ENCODE results near the gene CNKSR3. TPM values are rescaled to one million over a fixed set of nuclear protein-coding genes. Genes with fewer than 3 reads are reported as not detected.

The CNKSR3 gene
- total and polyA plus RNA-seq, 12 donors = 4.2 to 42.2 (median 24.1) TPM

DNA sequence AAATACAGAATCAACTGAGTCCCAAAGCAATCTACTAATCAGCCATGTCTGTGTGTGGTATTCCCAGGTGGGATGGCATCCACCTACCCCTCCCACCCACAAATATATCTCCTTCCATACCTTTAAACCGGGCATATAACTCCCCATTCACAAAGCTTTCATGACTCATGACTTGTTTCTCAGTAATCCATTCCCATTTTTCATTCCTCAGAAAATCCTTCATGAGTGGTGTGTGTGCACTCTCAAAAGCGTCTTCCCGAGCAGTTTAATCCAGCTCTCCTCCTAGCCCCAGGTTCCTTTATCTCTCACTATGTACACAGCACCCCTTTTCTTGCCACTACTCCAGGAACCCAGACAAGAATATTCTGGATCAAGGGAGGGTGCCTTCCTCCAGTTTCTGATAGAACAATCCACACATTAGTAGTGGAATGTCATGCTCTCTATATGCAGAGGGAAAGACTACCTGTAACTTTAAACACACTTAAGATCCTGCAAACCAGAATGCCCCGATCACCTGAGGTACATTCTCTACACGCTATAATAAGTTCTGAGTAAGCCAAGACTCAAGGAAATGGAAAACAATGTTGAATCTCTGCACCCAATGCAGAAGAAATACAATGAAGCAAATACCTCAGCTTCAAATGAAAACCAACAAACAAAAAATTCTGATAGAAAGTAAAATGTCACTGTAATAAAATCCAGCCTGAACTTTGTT, 98.2 kb downstream of the CNKSR3 start:
- ATAC-seq (no peak), DNase-seq (no peak)
- no peaks in the 10 kb centered on the region for H3K9me3 ChIP-seq
- H3K27ac ChIP-seq = peak overlapping the region in 5 of 10 donors; percentile 1 to 92 (median 90)
- H3K36me3 ChIP-seq = peaks cover 0 to 41% (median 0%) of the 10 kb centered on the region in 9 donors
- intact Hi-C loops (cut with DNase I) = loop anchor here in 4 of 10 donors (5.0 to 10.0 kb wide), 3 partner anchors 95 to 203 kb away; partner anchors contain the start of gene CNKSR3 (in 1 of the 4)
- no peaks in the 10 kb centered on the region for H3K27me3 ChIP-seq
- H3K4me3 ChIP-seq = no peak overlapping the region
- TF ChIP-seq, protein P1, sequence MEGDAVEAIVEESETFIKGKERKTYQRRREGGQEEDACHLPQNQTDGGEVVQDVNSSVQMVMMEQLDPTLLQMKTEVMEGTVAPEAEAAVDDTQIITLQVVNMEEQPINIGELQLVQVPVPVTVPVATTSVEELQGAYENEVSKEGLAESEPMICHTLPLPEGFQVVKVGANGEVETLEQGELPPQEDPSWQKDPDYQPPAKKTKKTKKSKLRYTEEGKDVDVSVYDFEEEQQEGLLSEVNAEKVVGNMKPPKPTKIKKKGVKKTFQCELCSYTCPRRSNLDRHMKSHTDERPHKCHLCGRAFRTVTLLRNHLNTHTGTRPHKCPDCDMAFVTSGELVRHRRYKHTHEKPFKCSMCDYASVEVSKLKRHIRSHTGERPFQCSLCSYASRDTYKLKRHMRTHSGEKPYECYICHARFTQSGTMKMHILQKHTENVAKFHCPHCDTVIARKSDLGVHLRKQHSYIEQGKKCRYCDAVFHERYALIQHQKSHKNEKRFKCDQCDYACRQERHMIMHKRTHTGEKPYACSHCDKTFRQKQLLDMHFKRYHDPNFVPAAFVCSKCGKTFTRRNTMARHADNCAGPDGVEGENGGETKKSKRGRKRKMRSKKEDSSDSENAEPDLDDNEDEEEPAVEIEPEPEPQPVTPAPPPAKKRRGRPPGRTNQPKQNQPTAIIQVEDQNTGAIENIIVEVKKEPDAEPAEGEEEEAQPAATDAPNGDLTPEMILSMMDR (IDR thresholded peaks at IDR 0.05) = no peak
- H3K4me1 ChIP-seq = peaks cover 7 to 45% (median 26%) of the 10 kb centered on the region in 9 donors
- WGBS, 2 donors = 73 to 76% methylated on average over 5 of the region's 5 CpGs

DNA sequence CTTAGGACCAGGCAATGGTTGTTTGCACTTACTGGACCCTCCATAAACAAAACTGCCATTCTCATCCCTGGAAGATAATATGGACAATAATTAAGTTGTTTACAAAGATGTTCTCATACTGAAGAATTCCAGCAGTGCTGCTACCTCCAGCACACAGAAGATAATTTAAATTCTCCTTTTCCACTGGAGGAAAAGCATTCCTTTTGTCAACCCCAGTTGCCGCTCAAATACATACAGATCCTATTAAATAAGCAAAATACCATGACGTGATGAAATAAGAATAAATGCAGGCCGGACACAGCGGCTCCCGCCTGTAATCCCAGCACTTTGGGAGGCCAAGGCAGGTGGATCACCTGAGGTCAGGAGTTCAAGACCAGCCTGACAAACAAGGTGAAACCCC, 99.4 kb downstream of the CNKSR3 start:
- no peaks in the 10 kb centered on the region for H3K27me3 ChIP-seq
- ATAC-seq (no peak), DNase-seq (no peak)
- TF ChIP-seq, protein P1 (IDR thresholded peaks at IDR 0.05) = no peak
- H3K4me1 ChIP-seq = peaks cover 7 to 45% (median 26%) of the 10 kb centered on the region in 9 donors
- WGBS, 2 donors = 88 to 90% methylated on average over 5 of the region's 5 CpGs
- no peaks in the 10 kb centered on the region for H3K9me3 ChIP-seq
- H3K36me3 ChIP-seq = peaks cover 0 to 49% (median 4%) of the 10 kb centered on the region in 9 donors
- no peak overlapping the region for H3K4me3 ChIP-seq
- intact Hi-C loops (cut with DNase I) = loop anchor here in 4 of 10 donors (5.0 to 10.0 kb wide), 3 partner anchors 96 to 204 kb away; partner anchors contain the start of gene CNKSR3 (in 1 of the 4)
- peak overlapping the region in 9 of 10 donors; percentile 61 to 92 (median 88) for H3K27ac ChIP-seq

DNA sequence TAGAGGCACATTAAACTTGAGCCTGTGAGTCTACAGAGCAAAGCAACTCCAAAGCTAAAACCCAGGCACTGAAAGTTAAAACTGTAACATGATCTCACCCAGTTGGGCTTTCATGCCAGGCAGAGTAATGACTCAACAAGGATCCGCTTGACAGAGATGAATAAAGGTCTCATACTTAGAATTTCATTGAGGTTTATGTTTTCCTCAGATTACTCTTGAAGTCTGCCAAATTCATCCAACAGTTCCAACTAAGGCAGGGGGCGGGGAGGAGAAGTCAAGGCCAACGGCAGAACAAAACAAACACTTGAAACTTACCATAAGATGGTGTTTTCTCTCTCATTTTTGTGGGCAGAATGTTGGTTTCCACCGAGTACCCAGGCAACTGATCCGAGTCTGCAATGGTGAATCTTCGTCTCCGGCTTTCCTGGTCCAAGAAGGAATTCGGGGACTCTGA, 99.8 kb downstream of the CNKSR3 start:
- peak; percentile 85 to 96 (median 92) for ATAC-seq
- 46 to 52% methylated on average over 8 of the region's 8 CpGs for WGBS, 2 donors
- Histone ChIP-seq H3K4me3 (no peak overlapping the region), H3K27ac (peak overlapping the region in 9 of 10 donors; percentile 61 to 92 (median 88)), H3K4me1 (peaks cover 7 to 45% (median 26%) of the 10 kb centered on the region in 9 donors), H3K36me3 (peaks cover 0 to 49% (median 4%) of the 10 kb centered on the region in 9 donors), H3K9me3 (no peaks in the 10 kb centered on the region), H3K27me3 (no peaks in the 10 kb centered on the region)
- peak in 1 of 2 donors; percentile 60 for DNase-seq
- intact Hi-C loops (cut with DNase I) = loop anchor here in 4 of 10 donors (5.0 to 10.0 kb wide), 3 partner anchors 97 to 204 kb away; partner anchors contain the start of gene CNKSR3 (in 1 of the 4)
- TF ChIP-seq, protein P1 (IDR thresholded peaks at IDR 0.05) = no peak

DNA sequence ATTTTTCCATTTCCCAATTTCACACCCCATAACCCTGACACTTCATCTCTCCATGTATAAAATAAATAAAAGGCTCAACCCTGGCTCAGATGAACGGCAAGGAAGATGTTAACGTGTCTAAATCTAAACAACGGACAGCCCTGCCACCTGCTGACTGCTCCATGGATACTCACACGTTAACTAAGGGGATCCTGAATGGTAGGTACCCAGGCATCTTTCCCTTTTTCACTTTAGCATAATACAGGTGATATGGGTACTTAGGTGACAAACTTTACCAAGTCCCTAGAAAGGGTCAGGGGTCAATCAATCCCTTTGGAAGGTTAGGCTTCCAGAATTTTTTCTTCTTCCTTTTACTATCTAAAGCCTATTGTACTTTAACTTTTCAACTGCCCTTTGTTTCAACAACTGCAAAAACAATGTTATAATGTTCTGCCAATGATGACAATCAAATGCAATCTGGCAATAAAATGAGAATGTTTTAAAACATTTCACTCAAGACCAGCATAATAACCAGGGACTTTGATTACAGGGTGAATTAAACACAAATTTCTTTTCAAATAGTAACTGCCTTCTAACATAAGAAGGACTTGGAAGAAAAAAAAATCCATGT, 101.5 kb downstream of the CNKSR3 start:
- Histone ChIP-seq H3K9me3 (no peaks in the 10 kb centered on the region), H3K36me3 (peaks cover 0 to 44% (median 1%) of the 10 kb centered on the region in 9 donors), H3K4me3 (peak overlapping the region in 1 of 10 donors; percentile 18), H3K4me1 (peaks cover 7 to 42% (median 26%) of the 10 kb centered on the region in 9 donors), H3K27ac (peak overlapping the region in 7 of 10 donors; percentile 67 to 92 (median 90)), H3K27me3 (no peaks in the 10 kb centered on the region)
- TF ChIP-seq, protein P1 (IDR thresholded peaks at IDR 0.05) = peak in 6 of 9 donors; percentile 14 to 54 (median 43)
- WGBS, 2 donors = 37 to 43% methylated on average over 4 of the region's 4 CpGs
- intact Hi-C loops (cut with DNase I) = loop anchor here in 3 of 10 donors (10.0 kb wide), 2 partner anchors 124 to 254 kb away; no protein-coding TSS in a partner anchor
- ATAC-seq (peak in 4 of 8 donors; percentile 36 to 66 (median 45)), DNase-seq (no peak)

Measured in heart right ventricle (tissue), 16 donors.